ENCODE data around the gene TNRC18.

DNA sequence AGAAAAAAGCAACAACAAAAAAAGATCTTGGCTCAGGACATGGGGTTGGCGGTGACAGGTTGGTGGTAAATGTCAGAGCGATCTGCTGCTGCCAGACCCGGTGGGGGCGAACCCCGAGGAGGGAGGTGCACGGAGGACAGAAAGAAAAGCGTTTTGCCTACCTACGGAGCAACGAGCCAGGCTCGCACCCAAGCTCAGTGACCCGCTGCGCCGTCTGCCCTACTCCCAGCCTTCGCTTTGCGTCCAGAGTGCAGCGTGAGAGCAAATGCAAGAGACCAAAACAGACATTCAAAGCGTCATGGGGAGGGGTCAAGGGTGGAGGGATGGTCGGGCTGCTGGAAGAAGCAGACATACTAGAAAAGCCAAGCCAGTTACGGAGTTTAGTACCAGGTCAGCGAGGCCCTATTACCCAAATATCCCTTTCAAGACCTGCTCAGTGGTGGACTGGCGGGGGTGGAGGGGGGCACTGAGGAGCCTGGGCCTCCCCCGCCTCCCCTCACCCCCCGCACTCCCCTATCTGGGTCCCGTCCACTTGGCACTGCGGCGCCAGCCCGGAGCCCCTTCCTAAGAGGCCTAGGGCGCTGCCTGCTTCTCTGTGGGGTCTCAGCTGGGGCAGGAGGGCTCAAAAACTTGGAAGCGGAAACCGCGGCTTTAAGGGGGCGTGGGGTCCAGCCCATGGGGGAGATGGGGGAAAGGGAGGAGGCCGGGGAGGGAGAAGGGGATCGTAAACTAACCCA is 74.0 kb downstream of the TNRC18 start:
- TF ChIP-seq, protein P1, sequence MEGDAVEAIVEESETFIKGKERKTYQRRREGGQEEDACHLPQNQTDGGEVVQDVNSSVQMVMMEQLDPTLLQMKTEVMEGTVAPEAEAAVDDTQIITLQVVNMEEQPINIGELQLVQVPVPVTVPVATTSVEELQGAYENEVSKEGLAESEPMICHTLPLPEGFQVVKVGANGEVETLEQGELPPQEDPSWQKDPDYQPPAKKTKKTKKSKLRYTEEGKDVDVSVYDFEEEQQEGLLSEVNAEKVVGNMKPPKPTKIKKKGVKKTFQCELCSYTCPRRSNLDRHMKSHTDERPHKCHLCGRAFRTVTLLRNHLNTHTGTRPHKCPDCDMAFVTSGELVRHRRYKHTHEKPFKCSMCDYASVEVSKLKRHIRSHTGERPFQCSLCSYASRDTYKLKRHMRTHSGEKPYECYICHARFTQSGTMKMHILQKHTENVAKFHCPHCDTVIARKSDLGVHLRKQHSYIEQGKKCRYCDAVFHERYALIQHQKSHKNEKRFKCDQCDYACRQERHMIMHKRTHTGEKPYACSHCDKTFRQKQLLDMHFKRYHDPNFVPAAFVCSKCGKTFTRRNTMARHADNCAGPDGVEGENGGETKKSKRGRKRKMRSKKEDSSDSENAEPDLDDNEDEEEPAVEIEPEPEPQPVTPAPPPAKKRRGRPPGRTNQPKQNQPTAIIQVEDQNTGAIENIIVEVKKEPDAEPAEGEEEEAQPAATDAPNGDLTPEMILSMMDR (IDR thresholded peaks at IDR 0.05; ENCODE audit: low read length) = no peak
- no peak for TF ChIP-seq EZH2 (IDR thresholded peaks at IDR 0.05; ENCODE audit: borderline replicate concordance, low read length)
